Stimulated activated CD4-positive, alpha-beta T cell treated with anti-CD3 and anti-CD28 coated beads, Interleukin-4, amount 100 ng/mL, for 4 hours (primary cell): ENCODE measurements around the gene CERS2.

Experiments
- DNase-seq, 2 experiments: peaks; one replicate each; pipeline ENCODE4 v3.0.0-alpha.2; 2020

Gene CERS2

GRCh38 chr1:150997126-150997872 is 22.7 kb upstream of the CERS2 start:
- no peak for DNase-seq

GRCh38 chr1:150995896-150996295 is 21.3 kb upstream of the CERS2 start:
- DNase-seq: no peak

GRCh38 chr1:150995460-150995859 is 20.8 kb upstream of the CERS2 start:
- no peak for DNase-seq

GRCh38 chr1:150994248-150994647 is 19.6 kb upstream of the CERS2 start:
- no peak for DNase-seq

GRCh38 chr1:150992626-150993025 is 18.0 kb upstream of the CERS2 start:
- no peak for DNase-seq

GRCh38 chr1:150987924-150988323 is 13.3 kb upstream of the CERS2 start:
- no peak for DNase-seq

- no peak for DNase-seq
Observed at GRCh38 chr1:150985179-150985825, 10.7 kb upstream of the CERS2 start.

- no peak for DNase-seq
Observed at GRCh38 chr1:150981805-150982712, 7.4 kb upstream of the CERS2 start, which contains the start of gene ANXA9. ANXA9 (plus strand) TSS chr1:150982292; CDS start chr1:150983106, 814 bp downstream.

- no peak for DNase-seq
Observed at GRCh38 chr1:150981177-150981804, 6.7 kb upstream of the CERS2 start.

- peak; percentile 81 for DNase-seq
Observed at GRCh38 chr1:150979092-150980056, 4.7 kb upstream of the CERS2 start.

- DNase-seq: peak; percentile 62 to 72
Observed at GRCh38 chr1:150976879-150977694, 2.5 kb upstream of the CERS2 start.

- DNase-seq: no peak
Observed at GRCh38 chr1:150976401-150976821, 1.8 kb upstream of the CERS2 start.

GRCh38 chr1:150973836-150974579 is 627 bp downstream of the CERS2 start:
- peak; percentile 29 to 34 for DNase-seq

GRCh38 chr1:150973258-150973835 is 1.3 kb downstream of the CERS2 start:
- DNase-seq: peak in 1 of 2 experiments; percentile 14

GRCh38 chr1:150972417-150972940 is 2.2 kb downstream of the CERS2 start:
- no peak for DNase-seq

- no peak for DNase-seq
Observed at GRCh38 chr1:150971583-150972416, 2.8 kb downstream of the CERS2 start.

GRCh38 chr1:150970808-150971582 is 3.6 kb downstream of the CERS2 start:
- no peak for DNase-seq
